Activated CD8-positive, alpha-beta T cell treated with anti-CD3 and anti-CD28 coated beads for 36 hours (primary cell): ENCODE data around the gene AMPH. TPM values are rescaled to one million over a fixed set of nuclear protein-coding genes. Genes with fewer than 3 reads are reported as not detected.
"Not testable (repeated sequence)": the region's sequence is repeated elsewhere in the genome, so short reads cannot be mapped to it uniquely, and the experiment has no call there.

Experiments
- ATAC-seq: fragments of 200-7000 bp; cut with Tn5 transposase; one replicate; pipeline ENCODE4 v1.10.0; 2021; ENCODE audit warnings: mild to moderate bottlenecking, moderate library complexity
- CTCF ChIA-PET: fragments of 350-600 bp; sonication (Branson Sonifier 250); formaldehyde crosslinking; loops from one replicate; lab custom pipeline; 2021; ENCODE audit warnings: antibody characterized with exemption; lab: Charles Lee
- POLR2A ChIA-PET: fragments of 350-600 bp; sonication (Branson Sonifier 250); formaldehyde crosslinking; loops from one replicate; lab custom pipeline; 2021; ENCODE audit warnings: antibody characterized with exemption; lab: Charles Lee
- DNase-seq: peaks from one replicate; pipeline ENCODE4 v3.0.0-alpha.2; 2020
- H3K27ac Mint-ChIP-seq: one replicate; pipeline ENCODE4 v1.8.0; 2021; ENCODE audit warnings: mild to moderate bottlenecking, mixed read lengths
- H3K27me3 Mint-ChIP-seq: one replicate; pipeline ENCODE4 v1.8.0; 2021; ENCODE audit warnings: mixed read lengths
- H3K36me3 Mint-ChIP-seq: one replicate; pipeline ENCODE4 v1.8.0; 2021; ENCODE audit warnings: low read depth, mixed read lengths
- H3K4me1 Mint-ChIP-seq: one replicate; pipeline ENCODE4 v1.8.0; 2021; ENCODE audit warnings: low read depth, mixed read lengths
- H3K4me3 Mint-ChIP-seq: one replicate; pipeline ENCODE4 v1.8.0; 2021; ENCODE audit warnings: mild to moderate bottlenecking, moderate library complexity, mixed read lengths
- H3K9me3 Mint-ChIP-seq: one replicate; pipeline ENCODE4 v1.8.0; 2021; ENCODE audit warnings: mixed read lengths
- intact Hi-C: fragments of 100-400 bp; cut with micrococcal nuclease; formaldehyde crosslinking; loops from one replicate; pipeline ENCODE4 v1.10.0; 2022
- total RNA-seq, 2 experiments: library from RNA; stranded (reverse); gene quantifications; one replicate each; pipeline ENCODE4 v1.2.3, GENCODE V29; 2021
- TF ChIP-seq, protein P1 (sequence below): fragments of 200-600 bp; IDR thresholded peaks from one replicate; pipeline ENCODE4 v1.8.0; 2022; ENCODE audit warnings: antibody characterized with exemption, mild to moderate bottlenecking

AMPH gene
- total RNA-seq, 2 experiments from 2014 or later, result not detected

DNA sequence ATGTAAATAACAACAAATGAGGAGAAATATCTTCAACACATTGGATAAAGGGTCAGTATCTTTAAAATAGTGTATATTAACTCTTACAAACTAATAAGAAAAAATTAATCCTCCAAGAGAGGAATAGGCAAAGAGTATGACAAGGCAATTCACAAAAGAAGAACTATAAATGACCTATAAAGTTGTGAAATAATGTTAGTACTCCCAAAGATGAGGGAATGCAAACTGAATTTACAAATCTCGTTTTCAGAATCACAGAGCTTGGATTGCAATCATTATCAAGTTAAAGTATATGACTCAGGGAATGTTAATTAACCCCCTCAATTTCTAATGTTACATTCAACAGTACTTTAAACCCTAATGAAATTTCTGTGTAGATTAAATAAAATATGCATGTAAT lies 270.4 kb downstream of the AMPH start:
- ATAC-seq, result no peak
- H3K27me3 Mint-ChIP-seq, result no peaks in the 10 kb centered on the region
- H3K9me3 Mint-ChIP-seq, result no peaks in the 10 kb centered on the region
- H3K36me3 Mint-ChIP-seq, result peaks cover 32% of the 10 kb centered on the region
- CTCF ChIA-PET, result interaction anchor here (1.3 to 7.3 kb wide), 3 partner anchors 8 to 145 kb away, joined by 3 to 71 read pairs (median 3); no protein-coding TSS in a partner anchor
- peak overlapping the region; percentile 97 for H3K4me3 Mint-ChIP-seq
- POLR2A ChIA-PET, result interaction anchor here (0.6 kb wide), 1 partner anchor 956 kb away, joined by 4 read pairs; no protein-coding TSS in a partner anchor
- TF ChIP-seq, protein P1, sequence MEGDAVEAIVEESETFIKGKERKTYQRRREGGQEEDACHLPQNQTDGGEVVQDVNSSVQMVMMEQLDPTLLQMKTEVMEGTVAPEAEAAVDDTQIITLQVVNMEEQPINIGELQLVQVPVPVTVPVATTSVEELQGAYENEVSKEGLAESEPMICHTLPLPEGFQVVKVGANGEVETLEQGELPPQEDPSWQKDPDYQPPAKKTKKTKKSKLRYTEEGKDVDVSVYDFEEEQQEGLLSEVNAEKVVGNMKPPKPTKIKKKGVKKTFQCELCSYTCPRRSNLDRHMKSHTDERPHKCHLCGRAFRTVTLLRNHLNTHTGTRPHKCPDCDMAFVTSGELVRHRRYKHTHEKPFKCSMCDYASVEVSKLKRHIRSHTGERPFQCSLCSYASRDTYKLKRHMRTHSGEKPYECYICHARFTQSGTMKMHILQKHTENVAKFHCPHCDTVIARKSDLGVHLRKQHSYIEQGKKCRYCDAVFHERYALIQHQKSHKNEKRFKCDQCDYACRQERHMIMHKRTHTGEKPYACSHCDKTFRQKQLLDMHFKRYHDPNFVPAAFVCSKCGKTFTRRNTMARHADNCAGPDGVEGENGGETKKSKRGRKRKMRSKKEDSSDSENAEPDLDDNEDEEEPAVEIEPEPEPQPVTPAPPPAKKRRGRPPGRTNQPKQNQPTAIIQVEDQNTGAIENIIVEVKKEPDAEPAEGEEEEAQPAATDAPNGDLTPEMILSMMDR, result no peak
- peaks cover 62% of the 10 kb centered on the region for H3K4me1 Mint-ChIP-seq
- H3K27ac Mint-ChIP-seq, result peak overlapping the region; percentile 95
- no peak for DNase-seq
- intact Hi-C loops, result no loop called here

- H3K36me3 Mint-ChIP-seq, result peaks cover 38% of the 10 kb centered on the region
- POLR2A ChIA-PET, result interaction anchor here (1.0 to 1.5 kb wide), 3 partner anchors 10 to 24 kb away, joined by 3 read pairs; no protein-coding TSS in a partner anchor
- peak overlapping the region; percentile 95 for H3K27ac Mint-ChIP-seq
- H3K9me3 Mint-ChIP-seq, intact Hi-C loops, H3K27me3 Mint-ChIP-seq: not testable (repeated sequence)
- H3K4me1 Mint-ChIP-seq, result peaks cover 61% of the 10 kb centered on the region
- TF ChIP-seq, protein P1, result peak; percentile 48
- CTCF ChIA-PET, result interaction anchor here (0.6 to 7.3 kb wide), 18 partner anchors 8 to 251 kb away, joined by 3 to 71 read pairs (median 6); no protein-coding TSS in a partner anchor
- peak overlapping the region; percentile 97 for H3K4me3 Mint-ChIP-seq
- ATAC-seq, result peak; percentile 70
- DNase-seq, result peak; percentile 91
These were observed 272.0 kb downstream of the AMPH start for GRCh38 chr7:38359071-38359601.

- H3K27me3 Mint-ChIP-seq, H3K9me3 Mint-ChIP-seq, intact Hi-C loops: not testable (repeated sequence)
- DNase-seq (peak; percentile 78), ATAC-seq (peak; percentile 50)
- Mint-ChIP-seq H3K4me1 (peaks cover 61% of the 10 kb centered on the region), H3K36me3 (peaks cover 36% of the 10 kb centered on the region), H3K27ac (peak overlapping the region; percentile 95), H3K4me3 (peak overlapping the region; percentile 97)
- CTCF ChIA-PET, result interaction anchor here (0.6 to 7.3 kb wide), 18 partner anchors 7 to 250 kb away, joined by 3 to 71 read pairs (median 6); no protein-coding TSS in a partner anchor
- POLR2A ChIA-PET, result interaction anchor here (0.6 to 1.5 kb wide), 5 partner anchors 11 to 1321 kb away, joined by 3 read pairs; no protein-coding TSS in a partner anchor
These were observed 272.8 kb downstream of the AMPH start for GRCh38 chr7:38358273-38358831.

DNA sequence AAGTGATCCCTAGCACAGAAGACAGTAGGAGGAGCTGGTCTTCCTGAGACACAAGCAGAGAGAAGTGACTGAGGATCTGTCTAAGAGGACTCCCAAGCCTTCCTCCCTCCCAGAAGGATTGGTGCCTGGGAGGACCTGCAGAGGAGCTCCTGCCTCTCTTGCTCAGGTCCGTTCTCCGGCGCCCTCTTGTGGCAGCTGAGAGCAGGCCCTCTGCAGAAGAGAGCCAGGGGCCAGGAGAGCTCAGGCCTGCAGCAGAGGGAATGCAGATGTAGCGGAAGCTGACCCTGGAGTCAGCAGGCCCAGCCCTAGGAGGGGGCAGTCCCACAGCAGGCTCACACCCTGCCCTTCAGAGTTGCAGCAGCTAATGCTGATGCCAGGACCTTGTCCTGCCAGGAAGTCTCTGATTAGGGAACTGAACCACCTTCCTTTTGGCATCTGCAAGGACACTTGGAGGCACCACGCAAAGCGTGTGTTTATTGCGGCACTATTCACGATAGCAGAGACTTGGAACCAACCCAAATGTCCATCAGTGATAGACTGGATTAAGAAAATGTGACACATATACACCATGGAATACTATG lies 276.8 kb downstream of the AMPH start:
- ATAC-seq, H3K27me3 Mint-ChIP-seq, intact Hi-C loops, H3K9me3 Mint-ChIP-seq: not testable (repeated sequence)
- Mint-ChIP-seq H3K4me3 (peak overlapping the region; percentile 70), H3K4me1 (peaks cover 44% of the 10 kb centered on the region), H3K36me3 (peaks cover 36% of the 10 kb centered on the region), H3K27ac (peak overlapping the region; percentile 95)
- POLR2A ChIA-PET, result interaction anchor here (1.3 kb wide), 1 partner anchor 13 kb away, joined by 3 read pairs; no protein-coding TSS in a partner anchor
- CTCF ChIA-PET, result interaction anchor here (0.6 to 4.3 kb wide), 16 partner anchors 9 to 246 kb away, joined by 3 to 20 read pairs (median 5); no protein-coding TSS in a partner anchor
- peak; percentile 69 for DNase-seq
- TF ChIP-seq, protein P1, result peak; percentile 47

- DNase-seq, result peak; percentile 77
- Mint-ChIP-seq H3K4me3 (peak overlapping the region; percentile 70), H3K36me3 (peaks cover 32% of the 10 kb centered on the region), H3K27ac (peak overlapping the region; percentile 95), H3K4me1 (peaks cover 45% of the 10 kb centered on the region)
- H3K27me3 Mint-ChIP-seq, H3K9me3 Mint-ChIP-seq, intact Hi-C loops: not testable (repeated sequence)
- CTCF ChIA-PET, result interaction anchor here (0.8 to 4.3 kb wide), 8 partner anchors 17 to 245 kb away, joined by 3 to 20 read pairs (median 5); no protein-coding TSS in a partner anchor
- POLR2A ChIA-PET, result interaction anchor here (1.3 kb wide), 1 partner anchor 13 kb away, joined by 3 read pairs; no protein-coding TSS in a partner anchor
- ATAC-seq, result peak; percentile 35
These were observed 277.7 kb downstream of the AMPH start for GRCh38 chr7:38353431-38353881.
